Ureter (tissue), 1 donor: Measurements from ENCODE around the gene ARHGEF40. TPM values are rescaled to one million over a fixed set of nuclear protein-coding genes. Genes with fewer than 3 reads are reported as not detected.

Experiments used
- DNase-seq: peaks from one replicate; pipeline ENCODE4 v3.0.0-alpha.2; 2020; ENCODE audit warnings: low spot score
- total RNA-seq: library from RNA; stranded (reverse); gene quantifications from one replicate; pipeline ENCODE4 v1.2.4, GENCODE V29; 2023
- donor health status: DM: yes; HTN: yes; CAD: no.

ARHGEF40 gene
- total RNA-seq, 1 donor from 2014 or later = 41.2 TPM

DNA sequence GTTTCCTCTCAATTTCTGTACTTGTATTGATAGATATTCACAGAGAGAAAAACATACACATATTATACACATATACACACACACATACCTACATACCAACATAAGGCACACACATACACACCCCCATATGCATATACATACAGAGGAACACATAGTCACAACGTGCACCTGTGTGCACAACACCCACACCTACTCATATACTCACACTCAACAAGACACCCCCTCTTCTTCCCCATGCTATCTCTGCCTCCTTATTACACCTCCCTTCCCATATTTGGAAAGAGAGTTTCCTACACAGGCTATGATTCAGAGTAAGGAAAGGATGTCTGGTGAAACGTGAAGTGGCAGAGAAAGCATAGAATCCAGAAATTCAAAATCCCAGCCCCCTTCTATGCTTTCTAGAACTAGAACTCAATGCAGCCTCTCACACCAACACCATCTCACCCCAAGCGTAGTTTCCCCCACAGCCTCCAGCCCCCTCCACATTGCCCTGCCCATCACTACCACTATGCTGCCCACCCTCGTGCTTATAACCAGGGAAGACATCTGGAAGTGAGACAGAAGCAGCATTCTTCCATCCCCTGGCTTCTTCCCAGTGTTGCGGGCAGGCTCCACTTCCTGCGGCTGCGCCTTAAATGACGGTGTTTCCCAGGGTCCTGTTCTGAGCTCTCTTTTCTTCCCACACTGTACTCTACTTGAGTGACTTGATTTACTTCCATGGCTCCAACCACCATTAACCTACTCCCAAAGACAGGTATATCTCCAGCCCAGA, 10.1 kb upstream of the ARHGEF40 start:
- no peak for DNase-seq

DNA sequence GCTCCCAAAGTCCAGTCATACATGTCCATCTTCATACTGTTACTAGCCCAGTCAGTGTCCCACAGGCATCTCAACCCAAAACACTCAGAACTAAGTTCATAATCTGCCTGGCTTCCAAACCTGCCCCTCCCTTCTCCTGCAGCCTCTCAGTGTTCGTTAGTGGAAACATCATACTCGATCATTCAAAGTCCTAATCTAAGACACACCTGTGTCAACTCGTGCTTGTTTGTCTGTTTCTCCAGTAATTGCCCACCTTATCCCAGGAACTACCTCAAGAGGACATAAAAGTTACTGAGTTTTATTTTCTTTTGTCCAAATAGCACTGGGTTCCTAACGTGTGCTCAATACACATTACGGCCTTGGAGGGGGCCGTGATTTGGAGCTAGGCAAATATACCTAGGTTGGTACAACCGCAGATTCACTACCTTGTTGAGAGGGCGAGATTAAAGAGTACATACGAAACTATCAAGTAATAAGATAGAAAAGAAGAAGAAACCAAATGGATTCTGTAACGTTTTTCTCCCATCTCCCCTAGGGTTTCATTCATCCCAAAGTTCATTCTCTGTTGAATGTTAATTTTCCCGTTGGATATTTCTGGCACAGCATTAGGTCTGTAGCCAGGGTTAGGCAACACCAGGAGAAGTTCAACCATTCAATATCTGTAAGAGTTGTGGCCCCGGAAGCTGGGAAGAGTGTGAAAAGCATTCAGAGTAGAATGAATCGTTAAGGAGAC, 9.3 kb upstream of the ARHGEF40 start:
- DNase-seq = no peak

DNA sequence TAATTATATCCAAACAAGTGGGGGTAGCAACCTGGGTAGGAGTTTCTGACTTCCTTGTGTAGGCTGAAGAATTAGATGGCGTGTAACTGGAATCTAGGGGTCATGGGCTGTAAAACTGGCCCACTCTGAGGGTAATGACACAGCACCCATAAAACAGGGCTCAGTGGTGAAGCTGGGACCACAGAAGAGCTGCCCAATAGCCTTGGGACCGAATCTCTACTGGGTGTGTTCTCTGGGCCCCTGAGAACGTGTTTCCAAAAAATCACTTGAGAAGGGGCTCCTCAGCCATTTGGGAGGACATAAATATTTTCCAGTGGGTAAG, 8.8 kb upstream of the ARHGEF40 start:
- no peak for DNase-seq

GRCh38 chr14:21063479-21063878, 6.6 kb upstream of the ARHGEF40 start:
- no peak for DNase-seq

DNA sequence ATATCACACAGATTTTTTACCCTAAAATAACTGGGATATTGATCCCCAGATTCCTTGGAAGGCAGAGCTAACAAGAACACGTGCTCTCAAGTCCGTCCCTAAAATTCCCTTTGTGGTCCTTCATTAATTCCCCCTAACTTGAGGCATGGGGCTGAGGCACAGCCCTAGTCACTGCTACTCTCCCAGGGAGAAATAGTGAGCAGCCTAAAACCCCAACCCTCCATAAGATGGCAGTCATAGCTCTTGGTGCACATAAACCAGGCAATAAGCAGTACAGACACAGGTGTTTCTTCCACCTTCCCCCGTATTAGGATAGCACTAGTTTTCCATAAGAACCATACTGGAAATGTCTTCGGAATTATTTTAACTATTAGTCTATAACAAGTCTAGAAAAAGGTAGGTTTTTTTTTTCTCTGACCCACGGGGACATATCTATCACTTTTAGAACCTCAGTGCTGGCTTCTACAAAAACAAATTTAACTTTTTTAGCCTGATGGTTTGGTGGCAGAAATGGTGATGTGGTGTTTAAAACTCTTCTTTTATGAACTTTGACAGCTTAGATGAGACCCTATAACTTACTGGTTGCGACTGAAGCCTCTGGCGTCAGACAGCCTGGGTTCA, 3.1 kb upstream of the ARHGEF40 start:
- DNase-seq = no peak

- DNase-seq = no peak
Observed at GRCh38 chr14:21068521-21069387, 1.4 kb upstream of the ARHGEF40 start.

- DNase-seq = no peak
Observed at GRCh38 chr14:21069388-21070082, 569 bp upstream of the ARHGEF40 start.

GRCh38 chr14:21070610-21071224, 613 bp downstream of the ARHGEF40 start:
- peak; percentile 69 for DNase-seq

DNA sequence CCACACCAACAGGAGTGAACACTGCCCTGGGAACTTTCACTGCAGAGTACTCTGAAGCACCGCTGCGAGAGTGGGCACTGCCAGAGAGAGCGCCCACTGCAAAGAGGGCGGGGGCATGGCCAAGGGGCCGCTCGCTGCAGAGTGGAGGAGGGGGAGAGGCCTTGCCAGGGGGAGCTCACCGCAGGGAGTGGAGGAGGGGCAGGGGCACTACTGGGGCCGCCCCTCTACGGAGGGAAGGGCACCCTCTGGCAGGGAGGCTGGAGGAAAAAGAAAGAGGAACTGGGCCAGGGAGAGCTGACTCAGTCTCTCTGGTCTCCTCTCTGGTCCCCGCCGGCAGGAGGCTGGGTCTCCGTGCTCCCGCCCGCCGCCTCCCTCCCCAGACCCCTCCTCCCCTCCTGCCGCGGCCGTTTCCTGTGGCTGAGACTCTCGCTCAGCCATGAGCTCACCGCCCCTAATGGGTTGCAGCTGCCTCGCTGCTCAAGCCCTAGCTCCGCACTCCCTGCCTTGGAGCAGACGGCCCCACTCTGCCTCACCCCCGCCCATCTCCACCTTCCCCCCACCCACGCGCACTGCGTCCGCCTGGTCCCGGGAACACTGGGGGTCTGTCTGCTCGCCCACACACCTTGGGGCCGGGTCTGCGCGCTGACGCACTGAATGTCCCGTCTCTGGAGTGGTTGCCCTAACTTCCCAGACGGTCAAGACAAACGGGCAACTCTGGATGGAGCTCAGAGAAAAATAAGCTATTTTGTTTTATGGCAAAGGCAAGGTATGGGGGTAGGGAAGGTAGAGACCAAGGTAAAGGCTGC, 1.3 kb downstream of the ARHGEF40 start:
- peak; percentile 86 for DNase-seq

GRCh38 chr14:21072031-21072473, 1.9 kb downstream of the ARHGEF40 start:
- DNase-seq = no peak

DNA sequence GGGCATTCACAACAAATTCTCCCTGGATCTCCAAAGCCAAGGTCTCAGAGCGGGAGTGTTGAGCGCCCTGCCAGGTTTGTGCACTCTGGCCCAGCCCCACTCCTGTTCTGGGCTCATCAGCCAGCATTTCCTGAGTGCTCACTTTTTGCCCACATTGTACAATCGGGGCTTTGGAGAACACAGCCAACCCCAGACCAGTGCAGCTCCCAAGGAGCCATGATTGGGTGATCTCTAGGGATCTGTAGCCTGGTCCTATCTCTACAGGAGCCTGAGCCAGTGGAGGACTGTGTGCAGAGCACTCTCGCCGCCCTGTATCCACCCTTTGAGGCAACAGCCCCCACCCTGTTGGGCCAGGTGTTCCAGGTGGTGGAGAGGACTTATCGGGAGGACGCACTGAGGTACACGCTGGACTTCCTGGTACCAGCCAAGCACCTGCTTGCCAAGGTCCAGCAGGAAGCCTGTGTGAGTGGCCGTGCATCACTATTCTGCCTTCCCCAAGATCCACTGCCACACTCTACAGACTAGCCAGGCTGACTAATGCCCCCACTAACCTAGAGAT, 2.8 kb downstream of the ARHGEF40 start:
- DNase-seq = no peak

GRCh38 chr14:21073921-21074320, 3.8 kb downstream of the ARHGEF40 start:
- no peak for DNase-seq

- DNase-seq = no peak
Observed at GRCh38 chr14:21074398-21075272, 4.5 kb downstream of the ARHGEF40 start.

- no peak for DNase-seq
Observed at GRCh38 chr14:21075719-21076437, 5.8 kb downstream of the ARHGEF40 start.

DNA sequence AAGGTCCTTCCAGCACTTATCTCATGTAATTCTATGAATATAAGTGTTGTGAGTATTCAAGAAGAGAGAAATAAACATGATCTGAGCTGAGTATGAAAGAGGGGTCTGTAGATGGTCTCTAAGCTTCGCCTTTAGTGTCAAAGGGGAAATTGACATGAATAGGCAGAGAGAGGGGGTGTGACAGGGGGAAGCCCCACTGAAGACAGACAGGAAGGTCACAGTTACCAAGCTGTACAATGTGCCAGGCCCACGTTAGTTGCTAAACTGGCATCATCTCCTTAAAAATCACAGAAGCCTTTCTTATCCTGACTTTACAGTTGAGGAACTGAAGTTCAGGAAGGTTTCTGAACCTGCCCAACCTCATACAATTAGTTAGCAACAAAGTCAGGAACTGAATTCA, 7.6 kb downstream of the ARHGEF40 start:
- no peak for DNase-seq

- no peak for DNase-seq
Observed at GRCh38 chr14:21078287-21078686, 8.2 kb downstream of the ARHGEF40 start.

DNA sequence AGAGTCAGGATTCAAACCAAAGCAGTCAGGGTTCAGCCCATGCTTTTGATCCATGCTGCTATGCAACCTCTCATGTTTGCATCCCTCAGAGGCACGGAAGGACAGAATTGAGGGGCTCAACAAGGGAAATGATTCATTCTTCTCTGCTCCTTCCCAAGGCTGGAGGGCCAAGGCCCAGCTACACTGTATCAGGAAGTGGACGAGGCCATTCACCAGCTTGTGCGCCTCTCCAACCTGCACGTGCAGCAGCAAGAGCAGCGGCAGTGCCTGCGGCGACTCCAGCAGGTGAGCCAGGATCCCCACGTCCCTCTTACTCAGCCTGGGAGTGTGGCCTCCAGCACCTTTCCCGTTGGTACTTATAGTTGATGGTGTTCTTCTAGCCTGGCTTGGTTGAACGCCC, 8.6 kb downstream of the ARHGEF40 start:
- DNase-seq = no peak
